Karpas-422 (cell line): ENCODE results near the gene BICD1. TPM values are rescaled to one million over a fixed set of nuclear protein-coding genes. Genes with fewer than 3 reads are reported as not detected.

Source experiments
- DNase-seq: peaks from one replicate; pipeline ENCODE4 v3.0.0-alpha.2; 2015
- H2AFZ ChIP-seq: fragments of 200-600 bp; sonication (generic); 2 replicates; pipeline ENCODE4 v1.6.1; 2014; ENCODE audit warnings: antibody characterized with exemption, low read length, mixed read lengths
- H3K27ac ChIP-seq: fragments of 200-600 bp; sonication (generic); 2 replicates; pipeline ENCODE4 v1.5.1; 2014; ENCODE audit warnings: mild to moderate bottlenecking, low read length, moderate library complexity
- H3K27me3 ChIP-seq: fragments of 200-600 bp; sonication (generic); 2 replicates; pipeline ENCODE4 v1.6.1; 2014; ENCODE audit warnings: low read length, mixed read lengths
- H3K36me3 ChIP-seq: fragments of 200-600 bp; sonication (generic); 2 replicates; pipeline ENCODE4 v1.6.1; 2014; ENCODE audit warnings: low read length, mixed read lengths; ENCODE audit not compliant: insufficient read depth
- H3K4me1 ChIP-seq: fragments of 200-600 bp; sonication (generic); 2 replicates; pipeline ENCODE4 v1.6.1; 2014; ENCODE audit warnings: mild to moderate bottlenecking, low read length, mixed read lengths
- H3K4me2 ChIP-seq: fragments of 200-600 bp; sonication (generic); 2 replicates; pipeline ENCODE4 v1.6.1; 2014; ENCODE audit warnings: low read length, low read depth, mild to moderate bottlenecking; ENCODE audit not compliant: poor library complexity, severe bottlenecking
- H3K4me3 ChIP-seq: fragments of 200-600 bp; sonication (generic); 2 replicates; pipeline ENCODE4 v1.5.1; 2014; ENCODE audit warnings: mild to moderate bottlenecking, antibody characterized with exemption, low read length, mixed read lengths
- H3K79me2 ChIP-seq: fragments of 200-600 bp; sonication (generic); 2 replicates; pipeline ENCODE4 v1.6.1; 2014; ENCODE audit warnings: mild to moderate bottlenecking, low read length, mixed read lengths
- H3K9ac ChIP-seq: fragments of 200-600 bp; sonication (generic); 2 replicates; pipeline ENCODE4 v1.6.0; 2014; ENCODE audit warnings: low read length
- H3K9me2 ChIP-seq: fragments of 200-600 bp; sonication (generic), shearing (Covaris generic); replicated peaks from 2 replicates; pipeline ENCODE4 v1.6.0; 2014; ENCODE audit warnings: mild to moderate bottlenecking, low read length, moderate library complexity; ENCODE audit not compliant: insufficient read depth
- H3K9me3 ChIP-seq: fragments of 300-700, 200-600 bp; sonication (generic); 2 replicates; pipeline ENCODE4 v1.6.1; 2014; ENCODE audit warnings: low read length, mixed read lengths
- H4K20me1 ChIP-seq: fragments of 200-600 bp; sonication (generic); 2 replicates; pipeline ENCODE4 v1.6.1; 2014; ENCODE audit warnings: mild to moderate bottlenecking, antibody characterized with exemption, low read length, low read depth; ENCODE audit not compliant: insufficient read depth
- total RNA-seq: library from RNA; depleted of rRNA; stranded (reverse); fragments of >200 nt; shearing (Covaris generic); gene quantifications from 2 replicates; pipeline ENCODE4 v1.2.3, GENCODE V29; 2014; ENCODE audit warnings: low replicate concordance

Gene BICD1
- total RNA-seq, 1 experiment from 2014 or later = 55.7 TPM

- Histone ChIP-seq H3K9ac (no peak overlapping the region), H3K4me2 (no peak overlapping the region), H2AFZ (no peak overlapping the region), H3K9me3 (no peaks in the 10 kb centered on the region), H3K4me1 (peaks cover 11% of the 10 kb centered on the region), H3K27me3 (no peaks in the 10 kb centered on the region; the same call in 1 of the 2 replicates), H4K20me1 (no peaks in the 10 kb centered on the region), H3K9me2 (no peaks in the 10 kb centered on the region), H3K27ac (no peak overlapping the region), H3K4me3 (no peak overlapping the region), H3K36me3 (no peaks in the 10 kb centered on the region), H3K79me2 (no peaks in the 10 kb centered on the region)
- no peak for DNase-seq
Observed at GRCh38 chr12:32402170-32402569, 295.5 kb downstream of the BICD1 start.

- H3K27me3 ChIP-seq = no peaks in the 10 kb centered on the region; the same call in 1 of the 2 replicates
- H3K9me2 ChIP-seq = no peaks in the 10 kb centered on the region
- H4K20me1 ChIP-seq = no peaks in the 10 kb centered on the region
- H3K4me3 ChIP-seq = no peak overlapping the region
- no peaks in the 10 kb centered on the region for H3K9me3 ChIP-seq
- H3K4me2 ChIP-seq = no peak overlapping the region
- no peak overlapping the region for H2AFZ ChIP-seq
- no peak overlapping the region for H3K9ac ChIP-seq
- no peaks in the 10 kb centered on the region for H3K36me3 ChIP-seq
- H3K79me2 ChIP-seq = no peaks in the 10 kb centered on the region
- no peak for DNase-seq
- no peak overlapping the region for H3K27ac ChIP-seq
- peaks cover 11% of the 10 kb centered on the region for H3K4me1 ChIP-seq
Observed at GRCh38 chr12:32402946-32403345, 296.3 kb downstream of the BICD1 start.

GRCh38 chr12:32407795-32408194, 301.1 kb downstream of the BICD1 start:
- Histone ChIP-seq H3K27ac (no peak overlapping the region), H3K27me3 (no peaks in the 10 kb centered on the region), H3K79me2 (no peaks in the 10 kb centered on the region), H3K9me2 (no peaks in the 10 kb centered on the region), H3K4me2 (no peak overlapping the region), H3K9ac (no peak overlapping the region), H3K36me3 (no peaks in the 10 kb centered on the region), H3K4me3 (no peak overlapping the region), H2AFZ (no peak overlapping the region), H4K20me1 (no peaks in the 10 kb centered on the region), H3K9me3 (no peaks in the 10 kb centered on the region), H3K4me1 (no peaks in the 10 kb centered on the region)
- no peak for DNase-seq

- Histone ChIP-seq H3K4me3 (no peak overlapping the region), H3K27me3 (no peaks in the 10 kb centered on the region), H3K36me3 (no peaks in the 10 kb centered on the region), H2AFZ (no peak overlapping the region), H3K9ac (no peak overlapping the region), H3K27ac (no peak overlapping the region), H3K9me2 (no peaks in the 10 kb centered on the region), H3K4me1 (no peaks in the 10 kb centered on the region), H3K4me2 (no peak overlapping the region), H3K9me3 (no peaks in the 10 kb centered on the region), H3K79me2 (no peaks in the 10 kb centered on the region), H4K20me1 (no peaks in the 10 kb centered on the region)
- no peak for DNase-seq
Observed at GRCh38 chr12:32413412-32413811, 306.8 kb downstream of the BICD1 start.

- no peaks in the 10 kb centered on the region for H3K9me3 ChIP-seq
- no peak overlapping the region for H2AFZ ChIP-seq
Observed at GRCh38 chr12:32418221-32418620, 311.6 kb downstream of the BICD1 start.

GRCh38 chr12:32418903-32419519, 312.4 kb downstream of the BICD1 start:
- no peaks in the 10 kb centered on the region for H3K9me3 ChIP-seq
- H3K4me1 ChIP-seq = no peaks in the 10 kb centered on the region
- no peak overlapping the region for H3K27ac ChIP-seq
- no peaks in the 10 kb centered on the region for H3K9me2 ChIP-seq
- H3K4me2 ChIP-seq = no peak overlapping the region
- H3K9ac ChIP-seq = no peak overlapping the region
- H3K36me3 ChIP-seq = no peaks in the 10 kb centered on the region
- no peak overlapping the region for H3K4me3 ChIP-seq
- H3K79me2 ChIP-seq = no peaks in the 10 kb centered on the region
- H4K20me1 ChIP-seq = no peaks in the 10 kb centered on the region
- no peak for DNase-seq
- no peaks in the 10 kb centered on the region for H3K27me3 ChIP-seq
- H2AFZ ChIP-seq = no peak overlapping the region

More at GRCh38 chr12:32418221-32418620, 311.6 kb downstream of the BICD1 start:
- Histone ChIP-seq H4K20me1 (no peaks in the 10 kb centered on the region), H3K27me3 (no peaks in the 10 kb centered on the region), H3K9me2 (no peaks in the 10 kb centered on the region), H3K4me3 (no peak overlapping the region), H3K36me3 (no peaks in the 10 kb centered on the region), H3K9ac (no peak overlapping the region), H3K79me2 (no peaks in the 10 kb centered on the region), H3K4me1 (no peaks in the 10 kb centered on the region), H3K27ac (no peak overlapping the region), H3K4me2 (no peak overlapping the region)
- DNase-seq = no peak

- H3K79me2 ChIP-seq = no peaks in the 10 kb centered on the region
- no peak for DNase-seq
- H3K9ac ChIP-seq = no peak overlapping the region
- H4K20me1 ChIP-seq = no peaks in the 10 kb centered on the region
- H3K9me3 ChIP-seq = no peaks in the 10 kb centered on the region
- H3K27me3 ChIP-seq = no peaks in the 10 kb centered on the region
- no peak overlapping the region for H2AFZ ChIP-seq
- no peaks in the 10 kb centered on the region for H3K4me1 ChIP-seq
- H3K27ac ChIP-seq = no peak overlapping the region
- no peak overlapping the region for H3K4me3 ChIP-seq
- no peaks in the 10 kb centered on the region for H3K9me2 ChIP-seq
- no peak overlapping the region for H3K4me2 ChIP-seq
- H3K36me3 ChIP-seq = no peaks in the 10 kb centered on the region
Observed at GRCh38 chr12:32419520-32419960, 312.9 kb downstream of the BICD1 start.

GRCh38 chr12:32420356-32420755, 313.7 kb downstream of the BICD1 start:
- no peaks in the 10 kb centered on the region for H3K9me2 ChIP-seq
- H3K9ac ChIP-seq = no peak overlapping the region
- no peaks in the 10 kb centered on the region for H3K4me1 ChIP-seq
- H3K36me3 ChIP-seq = no peaks in the 10 kb centered on the region
- no peaks in the 10 kb centered on the region for H3K27me3 ChIP-seq
- no peak overlapping the region for H3K4me3 ChIP-seq
- no peak overlapping the region for H3K4me2 ChIP-seq
- DNase-seq = no peak
- H3K27ac ChIP-seq = no peak overlapping the region
- H3K79me2 ChIP-seq = no peaks in the 10 kb centered on the region
- H3K9me3 ChIP-seq = no peaks in the 10 kb centered on the region
- H2AFZ ChIP-seq = no peak overlapping the region
- H4K20me1 ChIP-seq = no peaks in the 10 kb centered on the region
